ENCODE results near the gene NCKAP5.

DNA sequence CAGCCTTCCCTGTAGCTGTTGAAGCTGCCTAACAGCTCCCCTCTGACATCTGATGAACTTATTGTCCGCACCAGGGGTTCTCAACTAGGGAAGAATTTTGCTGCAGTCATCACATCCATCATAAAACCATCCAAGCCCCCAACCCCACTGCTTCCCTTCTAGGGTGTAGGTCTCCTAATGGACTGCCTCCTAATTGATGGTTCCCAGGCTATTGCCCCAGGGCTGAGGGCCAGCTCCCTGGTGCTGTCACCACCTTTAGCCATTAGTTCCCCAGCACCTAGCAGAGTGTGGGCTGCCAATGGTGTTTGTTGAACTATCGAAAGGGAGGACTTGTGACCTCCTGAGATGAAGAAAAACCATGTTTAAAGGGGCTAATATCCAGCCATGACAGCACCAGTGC is 125.9 kb downstream of the NCKAP5 start:
- TF ChIP-seq, protein P1, sequence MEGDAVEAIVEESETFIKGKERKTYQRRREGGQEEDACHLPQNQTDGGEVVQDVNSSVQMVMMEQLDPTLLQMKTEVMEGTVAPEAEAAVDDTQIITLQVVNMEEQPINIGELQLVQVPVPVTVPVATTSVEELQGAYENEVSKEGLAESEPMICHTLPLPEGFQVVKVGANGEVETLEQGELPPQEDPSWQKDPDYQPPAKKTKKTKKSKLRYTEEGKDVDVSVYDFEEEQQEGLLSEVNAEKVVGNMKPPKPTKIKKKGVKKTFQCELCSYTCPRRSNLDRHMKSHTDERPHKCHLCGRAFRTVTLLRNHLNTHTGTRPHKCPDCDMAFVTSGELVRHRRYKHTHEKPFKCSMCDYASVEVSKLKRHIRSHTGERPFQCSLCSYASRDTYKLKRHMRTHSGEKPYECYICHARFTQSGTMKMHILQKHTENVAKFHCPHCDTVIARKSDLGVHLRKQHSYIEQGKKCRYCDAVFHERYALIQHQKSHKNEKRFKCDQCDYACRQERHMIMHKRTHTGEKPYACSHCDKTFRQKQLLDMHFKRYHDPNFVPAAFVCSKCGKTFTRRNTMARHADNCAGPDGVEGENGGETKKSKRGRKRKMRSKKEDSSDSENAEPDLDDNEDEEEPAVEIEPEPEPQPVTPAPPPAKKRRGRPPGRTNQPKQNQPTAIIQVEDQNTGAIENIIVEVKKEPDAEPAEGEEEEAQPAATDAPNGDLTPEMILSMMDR (IDR thresholded peaks at IDR 0.05; ENCODE audit: insufficient read depth, low read length): no peak
- TF ChIP-seq, protein P2, sequence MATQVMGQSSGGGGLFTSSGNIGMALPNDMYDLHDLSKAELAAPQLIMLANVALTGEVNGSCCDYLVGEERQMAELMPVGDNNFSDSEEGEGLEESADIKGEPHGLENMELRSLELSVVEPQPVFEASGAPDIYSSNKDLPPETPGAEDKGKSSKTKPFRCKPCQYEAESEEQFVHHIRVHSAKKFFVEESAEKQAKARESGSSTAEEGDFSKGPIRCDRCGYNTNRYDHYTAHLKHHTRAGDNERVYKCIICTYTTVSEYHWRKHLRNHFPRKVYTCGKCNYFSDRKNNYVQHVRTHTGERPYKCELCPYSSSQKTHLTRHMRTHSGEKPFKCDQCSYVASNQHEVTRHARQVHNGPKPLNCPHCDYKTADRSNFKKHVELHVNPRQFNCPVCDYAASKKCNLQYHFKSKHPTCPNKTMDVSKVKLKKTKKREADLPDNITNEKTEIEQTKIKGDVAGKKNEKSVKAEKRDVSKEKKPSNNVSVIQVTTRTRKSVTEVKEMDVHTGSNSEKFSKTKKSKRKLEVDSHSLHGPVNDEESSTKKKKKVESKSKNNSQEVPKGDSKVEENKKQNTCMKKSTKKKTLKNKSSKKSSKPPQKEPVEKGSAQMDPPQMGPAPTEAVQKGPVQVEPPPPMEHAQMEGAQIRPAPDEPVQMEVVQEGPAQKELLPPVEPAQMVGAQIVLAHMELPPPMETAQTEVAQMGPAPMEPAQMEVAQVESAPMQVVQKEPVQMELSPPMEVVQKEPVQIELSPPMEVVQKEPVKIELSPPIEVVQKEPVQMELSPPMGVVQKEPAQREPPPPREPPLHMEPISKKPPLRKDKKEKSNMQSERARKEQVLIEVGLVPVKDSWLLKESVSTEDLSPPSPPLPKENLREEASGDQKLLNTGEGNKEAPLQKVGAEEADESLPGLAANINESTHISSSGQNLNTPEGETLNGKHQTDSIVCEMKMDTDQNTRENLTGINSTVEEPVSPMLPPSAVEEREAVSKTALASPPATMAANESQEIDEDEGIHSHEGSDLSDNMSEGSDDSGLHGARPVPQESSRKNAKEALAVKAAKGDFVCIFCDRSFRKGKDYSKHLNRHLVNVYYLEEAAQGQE (IDR thresholded peaks at IDR 0.05; ENCODE audit: insufficient replicate concordance, low read depth): no peak
- TF ChIP-seq SPI1 (IDR thresholded peaks at IDR 0.05; ENCODE audit: borderline replicate concordance, low read depth): no peak

All from HL-60 (cell line).